GM19324 (cell line): ENCODE measurements around the gene CYP21A2.

Experiments used
- ATAC-seq: cut with Tn5 transposase; IDR thresholded peaks from one replicate; pipeline ENCODE4 v1.9.1; 2021; ENCODE audit warnings: mild to moderate bottlenecking, moderate library complexity; ENCODE audit not compliant: unreplicated experiment, low FRiP score

CYP21A2 gene

GRCh38 chr6:32079566-32080290, 41.5 kb downstream of the CYP21A2 start:
- no peak for ATAC-seq

- ATAC-seq: no peak
Measured at GRCh38 chr6:32081168-32081990, 43.2 kb downstream of the CYP21A2 start.

- ATAC-seq: no peak
Measured at GRCh38 chr6:32082478-32082877, 44.3 kb downstream of the CYP21A2 start.

- no peak for ATAC-seq
Measured at GRCh38 chr6:32082935-32083334, 44.7 kb downstream of the CYP21A2 start.

- no peak for ATAC-seq
Measured at GRCh38 chr6:32083812-32084768, 45.9 kb downstream of the CYP21A2 start.

GRCh38 chr6:32084780-32085179, 46.6 kb downstream of the CYP21A2 start:
- no peak for ATAC-seq

GRCh38 chr6:32085759-32086459, 47.7 kb downstream of the CYP21A2 start:
- no peak for ATAC-seq

GRCh38 chr6:32086661-32087573, 48.7 kb downstream of the CYP21A2 start:
- ATAC-seq: no peak

- no peak for ATAC-seq
Measured at GRCh38 chr6:32087574-32088486, 49.6 kb downstream of the CYP21A2 start.

GRCh38 chr6:32088487-32089049, 50.4 kb downstream of the CYP21A2 start:
- ATAC-seq: no peak

- ATAC-seq: no peak
Measured at GRCh38 chr6:32089082-32089828, 51.0 kb downstream of the CYP21A2 start.
